ENCODE measurements around the gene ACTA1. TPM values are rescaled to one million over a fixed set of nuclear protein-coding genes. Genes with fewer than 3 reads are reported as not detected.

Gene ACTA1
- total RNA-seq, 1 donor from 2014 or later: 1.0 TPM

- no peak overlapping the region for H3K4me3 ChIP-seq (ENCODE audit: low read depth, low read length)
- TF ChIP-seq CTCF (IDR thresholded peaks at IDR 0.05; ENCODE audit: insufficient read depth, low read length, poor library complexity, severe bottlenecking): no peak
- DNase-seq (ENCODE audit: low read depth): no peak
- H3K36me3 ChIP-seq (ENCODE audit: control insufficient read depth, insufficient read depth, low read length): no peaks in the 10 kb centered on the region
- peaks cover 37% of the 10 kb centered on the region for H3K27me3 ChIP-seq (ENCODE audit: control insufficient read depth, insufficient read depth, low read length)
Measured at GRCh38 chr1:229412056-229412455, 21.8 kb downstream of the ACTA1 start.

GRCh38 chr1:229411434-229412055 is 22.3 kb downstream of the ACTA1 start:
- TF ChIP-seq CTCF (IDR thresholded peaks at IDR 0.05; ENCODE audit: insufficient read depth, low read length, poor library complexity, severe bottlenecking): no peak
- no peaks in the 10 kb centered on the region for H3K36me3 ChIP-seq (ENCODE audit: control insufficient read depth, insufficient read depth, low read length)

GRCh38 chr1:229410692-229411433 is 23.0 kb downstream of the ACTA1 start:
- peak; percentile 53 for DNase-seq (ENCODE audit: low read depth)
- Histone ChIP-seq H3K4me3 (ENCODE audit: low read depth, low read length) (no peak overlapping the region), H3K27me3 (ENCODE audit: control insufficient read depth, insufficient read depth, low read length) (peaks cover 43% of the 10 kb centered on the region), H3K36me3 (ENCODE audit: control insufficient read depth, insufficient read depth, low read length) (no peaks in the 10 kb centered on the region)
- no peak for TF ChIP-seq CTCF (IDR thresholded peaks at IDR 0.05; ENCODE audit: insufficient read depth, low read length, poor library complexity, severe bottlenecking)

More at GRCh38 chr1:229411434-229412055, 22.3 kb downstream of the ACTA1 start:
- DNase-seq (ENCODE audit: low read depth): no peak
- Histone ChIP-seq H3K4me3 (ENCODE audit: low read depth, low read length) (no peak overlapping the region), H3K27me3 (ENCODE audit: control insufficient read depth, insufficient read depth, low read length) (peaks cover 42% of the 10 kb centered on the region)

GRCh38 chr1:229410370-229410691 is 23.6 kb downstream of the ACTA1 start:
- no peak for DNase-seq (ENCODE audit: low read depth)
- H3K27me3 ChIP-seq (ENCODE audit: control insufficient read depth, insufficient read depth, low read length): peaks cover 43% of the 10 kb centered on the region
- H3K36me3 ChIP-seq (ENCODE audit: control insufficient read depth, insufficient read depth, low read length): no peaks in the 10 kb centered on the region
- H3K4me3 ChIP-seq (ENCODE audit: low read depth, low read length): no peak overlapping the region
- TF ChIP-seq CTCF (IDR thresholded peaks at IDR 0.05; ENCODE audit: insufficient read depth, low read length, poor library complexity, severe bottlenecking): no peak

GRCh38 chr1:229409616-229410369 is 24.1 kb downstream of the ACTA1 start:
- Histone ChIP-seq H3K27me3 (ENCODE audit: control insufficient read depth, insufficient read depth, low read length) (peaks cover 43% of the 10 kb centered on the region), H3K36me3 (ENCODE audit: control insufficient read depth, insufficient read depth, low read length) (no peaks in the 10 kb centered on the region), H3K4me3 (ENCODE audit: low read depth, low read length) (no peak overlapping the region)
- DNase-seq (ENCODE audit: low read depth): no peak
- no peak for TF ChIP-seq CTCF (IDR thresholded peaks at IDR 0.05; ENCODE audit: insufficient read depth, low read length, poor library complexity, severe bottlenecking)
